GM21825 (cell line): ENCODE measurements around the gene SRGAP2C.
"Not testable (repeated sequence)": the region's sequence is repeated elsewhere in the genome, so short reads cannot be mapped to it uniquely, and the experiment has no call there.

Experiments
- ATAC-seq: cut with Tn5 transposase; IDR thresholded peaks from one replicate; pipeline ENCODE4 v1.9.1; 2021; ENCODE audit warnings: mild to moderate bottlenecking, moderate library complexity; ENCODE audit not compliant: unreplicated experiment

The SRGAP2C gene

GRCh38 chr1:121185140-121185708 lies 449 bp downstream of the SRGAP2C start:
- peak; percentile 8 for ATAC-seq

- ATAC-seq: not testable (repeated sequence)
Measured at GRCh38 chr1:121186191-121186590, 1.4 kb downstream of the SRGAP2C start.

- ATAC-seq: not testable (repeated sequence)
Measured at GRCh38 chr1:121187914-121188313, 3.1 kb downstream of the SRGAP2C start.

GRCh38 chr1:121192512-121192911 lies 7.7 kb downstream of the SRGAP2C start:
- ATAC-seq: not testable (repeated sequence)

- ATAC-seq: not testable (repeated sequence)
Measured at GRCh38 chr1:121197095-121197882, 12.5 kb downstream of the SRGAP2C start.

- ATAC-seq: not testable (repeated sequence)
Measured at GRCh38 chr1:121199763-121200162, 15.0 kb downstream of the SRGAP2C start.

- ATAC-seq: not testable (repeated sequence)
Measured at GRCh38 chr1:121200232-121200631, 15.5 kb downstream of the SRGAP2C start.

GRCh38 chr1:121200985-121201981 lies 16.5 kb downstream of the SRGAP2C start:
- not testable (repeated sequence) for ATAC-seq

- ATAC-seq: not testable (repeated sequence)
Measured at GRCh38 chr1:121202986-121203385, 18.2 kb downstream of the SRGAP2C start.

- not testable (repeated sequence) for ATAC-seq
Measured at GRCh38 chr1:121205786-121206711, 21.3 kb downstream of the SRGAP2C start.

GRCh38 chr1:121207328-121207727 lies 22.6 kb downstream of the SRGAP2C start:
- ATAC-seq: not testable (repeated sequence)

- not testable (repeated sequence) for ATAC-seq
Measured at GRCh38 chr1:121208375-121208774, 23.6 kb downstream of the SRGAP2C start.

- ATAC-seq: not testable (repeated sequence)
Measured at GRCh38 chr1:121210778-121211177, 26.0 kb downstream of the SRGAP2C start.

GRCh38 chr1:121213491-121213890 lies 28.7 kb downstream of the SRGAP2C start:
- not testable (repeated sequence) for ATAC-seq

GRCh38 chr1:121214544-121215156 lies 29.9 kb downstream of the SRGAP2C start:
- ATAC-seq: not testable (repeated sequence)

GRCh38 chr1:121215699-121216417 lies 31.1 kb downstream of the SRGAP2C start:
- ATAC-seq: not testable (repeated sequence)

GRCh38 chr1:121216676-121217075 lies 31.9 kb downstream of the SRGAP2C start:
- ATAC-seq: not testable (repeated sequence)

GRCh38 chr1:121221770-121222169 lies 37.0 kb downstream of the SRGAP2C start:
- ATAC-seq: peak; percentile 47

GRCh38 chr1:121224714-121225113 lies 39.9 kb downstream of the SRGAP2C start:
- ATAC-seq: peak; percentile 97
